Panc1 (cell line): Measurements from ENCODE around the gene PFN3.

Experiments
- CTCF ChIP-seq: fragments of 450-650 bp; IDR thresholded peaks from 2 replicates; pipeline ENCODE4 v1.5.1; 2017; ENCODE audit warnings: mild to moderate bottlenecking
- POLR2AphosphoS5 ChIP-seq: IDR thresholded peaks from 2 replicates; pipeline ENCODE4 v1.6.1; 2012; ENCODE audit warnings: mild to moderate bottlenecking, low read depth, low read length, moderate library complexity
- REST ChIP-seq, 2 experiments: IDR thresholded peaks; 2 replicates each; pipeline ENCODE4 v1.6.1; 2011 to 2012; ENCODE audit warnings: low read depth in 2 of 2, control low read depth in 1 of 2, low read length in 1 of 2, mild to moderate bottlenecking in 1 of 2, moderate library complexity in 1 of 2; ENCODE audit not compliant: insufficient read depth in 1 of 2
- SIN3A ChIP-seq: IDR thresholded peaks from 2 replicates; pipeline ENCODE4 v1.6.1; 2012; ENCODE audit warnings: low read depth, mild to moderate bottlenecking, low read length, moderate library complexity, borderline replicate concordance; ENCODE audit not compliant: insufficient read depth
- TCF7L2 ChIP-seq: IDR thresholded peaks from 2 replicates; pipeline ENCODE4 v1.6.1; 2011; ENCODE audit warnings: mild to moderate bottlenecking, low read depth, low read length, inconsistent platforms

DNA sequence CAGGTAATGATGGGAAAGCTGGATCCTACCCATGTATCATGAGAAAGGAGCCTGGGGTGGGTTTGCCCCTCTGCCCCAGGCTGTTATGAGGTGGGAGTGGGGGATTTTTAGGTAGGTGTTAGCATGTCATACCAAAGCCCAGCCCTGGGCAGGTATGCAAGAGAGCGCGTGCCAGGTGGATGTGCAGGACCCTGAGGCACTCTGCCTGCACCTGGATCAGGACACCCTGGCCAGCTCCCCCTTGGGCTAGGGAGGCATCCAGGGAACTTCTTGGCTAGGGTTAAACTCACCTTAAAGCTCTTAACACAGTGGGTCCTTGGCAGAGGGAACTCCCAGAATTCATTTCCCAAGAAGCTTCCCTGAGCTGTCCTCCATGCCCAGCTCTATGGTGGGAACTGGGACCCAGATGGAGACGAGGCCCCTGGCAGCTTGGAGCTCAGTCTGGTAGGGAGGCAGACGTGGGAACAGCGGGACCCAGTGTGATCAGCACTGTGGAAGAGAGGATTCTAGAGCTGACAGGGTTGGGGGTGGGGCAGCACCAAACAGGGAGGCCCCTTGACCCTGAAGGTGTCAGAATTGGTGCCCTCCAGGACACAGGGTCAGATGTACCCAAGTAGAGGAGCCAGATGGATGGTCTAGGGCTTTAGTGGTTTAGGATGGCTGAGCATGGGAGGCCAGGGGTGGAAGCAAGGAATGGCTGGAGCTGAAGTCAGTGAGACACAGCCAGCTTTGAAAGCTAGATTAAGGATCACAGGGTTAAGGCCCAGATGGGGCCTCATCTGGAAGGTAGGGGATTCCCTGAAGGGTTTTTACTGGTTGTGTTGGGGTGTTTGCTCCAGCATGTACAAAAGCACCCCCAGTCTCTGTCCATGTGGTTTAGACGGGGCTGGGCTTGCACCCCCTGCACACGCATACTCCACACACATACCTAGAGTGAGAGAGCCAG, 43.9 kb upstream of the PFN3 start:
- TF ChIP-seq CTCF = no peak
- TF ChIP-seq TCF7L2 = no peak
- TF ChIP-seq SIN3A = no peak
- TF ChIP-seq POLR2AphosphoS5 = no peak
- TF ChIP-seq REST (IDR thresholded peaks at IDR 0.05; ENCODE audit: insufficient read depth in 1 of 2, low read depth in 2 of 2, low read length in 1 of 2) = no peak
